ENCODE measurements around the gene PES1.
"Not testable (repeated sequence)": the region's sequence is repeated elsewhere in the genome, so short reads cannot be mapped to it uniquely, and the experiment has no call there.

PES1 gene

GRCh38 chr22:30552719-30553118 is 39.0 kb downstream of the PES1 start:
- DNase-seq (ENCODE audit: low read depth): no peak

- DNase-seq (ENCODE audit: low read depth): not testable (repeated sequence)
Observed at GRCh38 chr22:30551813-30552212, 39.9 kb downstream of the PES1 start.

- no peak for DNase-seq (ENCODE audit: low read depth)
Observed at GRCh38 chr22:30547188-30547587, 44.5 kb downstream of the PES1 start.

DNA sequence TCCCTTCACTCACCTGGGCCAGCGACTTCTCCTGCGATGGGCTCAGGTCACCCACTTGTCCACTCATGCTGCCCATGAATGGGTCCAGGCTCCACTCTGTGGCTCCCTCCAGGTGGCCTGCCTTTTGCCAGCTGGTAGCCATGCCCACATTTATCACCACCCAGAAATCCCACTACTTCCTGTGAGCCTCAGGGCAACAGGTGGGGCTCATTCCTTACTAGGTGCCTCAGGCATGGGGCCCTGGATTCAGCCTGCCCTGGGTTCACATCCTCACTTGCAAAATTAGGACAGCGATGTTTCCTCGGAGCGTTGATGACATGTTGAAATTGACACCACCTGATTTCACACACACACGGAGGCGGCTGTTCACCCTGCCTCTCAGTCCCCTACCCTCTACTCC is 45.1 kb downstream of the PES1 start, which contains the start of gene SEC14L6:
SEC14L6 (minus strand) TSS at position 126 of the 400 bp plus-strand sequence; CDS start at position 67, 59 bp downstream.
- no peak for DNase-seq (ENCODE audit: low read depth)

GRCh38 chr22:30542811-30543188 is 48.9 kb downstream of the PES1 start:
- DNase-seq (ENCODE audit: low read depth): no peak

- no peak for DNase-seq (ENCODE audit: low read depth)
Observed at GRCh38 chr22:30541961-30542810, 49.5 kb downstream of the PES1 start.

DNA sequence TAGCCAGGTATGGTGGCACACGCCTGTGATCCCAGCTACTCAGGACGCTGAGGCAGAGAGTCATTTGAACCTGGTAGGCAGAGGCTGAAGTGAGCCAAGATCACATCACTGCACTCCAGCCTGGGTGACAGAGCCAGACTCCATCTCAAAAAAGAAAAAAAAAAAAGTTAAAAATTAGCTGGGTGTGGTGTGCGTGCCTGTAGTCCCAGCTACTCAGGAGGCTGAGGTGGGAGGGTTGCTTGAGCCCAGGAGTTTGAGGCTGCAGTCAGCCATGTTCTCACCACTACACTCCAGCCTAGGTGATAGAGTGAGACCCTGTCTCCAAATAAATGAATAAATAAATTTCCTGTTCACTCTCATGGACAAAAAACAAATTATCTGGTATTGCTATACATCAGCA is 50.2 kb downstream of the PES1 start:
- DNase-seq (ENCODE audit: low read depth): not testable (repeated sequence)

GRCh38 chr22:30539368-30539767 is 52.3 kb downstream of the PES1 start:
- no peak for DNase-seq (ENCODE audit: low read depth)

DNA sequence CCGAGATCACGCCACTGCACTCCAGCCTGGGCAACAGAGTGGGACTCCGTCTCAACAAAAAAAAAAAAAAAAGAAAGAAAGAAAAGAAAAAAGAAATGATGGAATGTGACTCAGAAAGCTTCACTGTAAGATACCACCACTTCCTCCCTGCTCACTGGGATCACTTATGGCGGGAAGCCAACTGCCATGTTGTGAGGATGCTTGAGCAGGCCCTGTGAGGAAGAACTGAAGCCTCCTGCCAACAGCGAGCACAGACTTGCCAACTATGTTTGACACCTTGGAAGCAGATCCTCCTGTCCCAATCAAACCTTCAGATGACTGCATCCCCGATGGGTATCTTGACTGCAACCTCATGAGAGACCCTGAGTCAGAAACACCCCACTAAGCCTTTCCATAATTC is 53.4 kb downstream of the PES1 start:
- no peak for DNase-seq (ENCODE audit: low read depth)

DNA sequence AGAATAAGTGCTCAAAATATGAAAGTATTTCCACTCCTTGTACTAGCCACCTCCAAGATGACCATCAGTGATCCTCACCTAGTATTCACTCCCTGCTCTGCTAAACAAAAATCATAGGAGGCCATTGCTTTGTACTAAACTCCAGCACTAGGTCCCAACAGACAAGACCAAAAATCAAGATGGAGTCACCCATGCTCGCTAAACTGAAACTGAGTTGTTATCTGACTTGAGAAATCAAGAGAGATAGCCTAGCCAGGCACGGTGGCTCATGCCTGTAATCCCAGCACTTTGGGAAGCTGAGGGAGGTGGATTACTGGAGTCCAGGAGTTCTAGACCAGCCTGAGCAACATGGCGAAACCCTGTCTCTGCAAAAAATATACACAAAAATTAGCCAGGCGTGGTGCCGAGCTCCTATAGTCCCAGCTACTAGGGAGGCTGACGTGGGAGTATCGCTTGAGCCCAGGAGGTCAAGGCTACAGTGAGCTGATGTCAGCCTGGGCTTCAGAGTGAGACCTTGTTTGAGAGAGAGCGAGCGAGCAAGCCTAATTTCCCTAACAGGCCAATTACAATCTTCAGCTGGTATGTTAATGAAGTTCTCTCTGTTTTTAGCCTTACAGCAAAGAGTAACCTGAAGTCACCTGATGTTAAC is 54.5 kb downstream of the PES1 start:
- no peak for DNase-seq (ENCODE audit: low read depth)

DNA sequence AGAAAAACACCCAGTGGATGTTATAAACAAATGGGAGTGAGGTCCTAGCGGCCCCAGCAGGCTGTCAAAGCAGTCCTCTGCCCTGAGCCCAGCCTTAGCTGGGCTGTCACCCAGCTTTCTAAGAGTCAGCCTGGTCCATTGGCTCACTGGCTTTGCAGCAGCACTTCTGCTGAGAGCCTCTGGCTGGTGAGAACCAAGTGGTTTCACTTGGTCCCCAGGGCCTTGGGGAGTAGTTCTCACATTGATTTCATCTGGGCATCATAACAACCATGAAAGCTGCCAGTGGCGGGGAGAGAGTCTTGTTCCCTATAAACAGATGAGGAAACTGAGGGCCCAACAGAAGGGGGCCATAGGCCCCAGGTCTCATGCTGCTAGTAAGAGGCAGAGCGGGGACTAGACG is 56.5 kb downstream of the PES1 start:
- DNase-seq (ENCODE audit: low read depth): no peak

DNA sequence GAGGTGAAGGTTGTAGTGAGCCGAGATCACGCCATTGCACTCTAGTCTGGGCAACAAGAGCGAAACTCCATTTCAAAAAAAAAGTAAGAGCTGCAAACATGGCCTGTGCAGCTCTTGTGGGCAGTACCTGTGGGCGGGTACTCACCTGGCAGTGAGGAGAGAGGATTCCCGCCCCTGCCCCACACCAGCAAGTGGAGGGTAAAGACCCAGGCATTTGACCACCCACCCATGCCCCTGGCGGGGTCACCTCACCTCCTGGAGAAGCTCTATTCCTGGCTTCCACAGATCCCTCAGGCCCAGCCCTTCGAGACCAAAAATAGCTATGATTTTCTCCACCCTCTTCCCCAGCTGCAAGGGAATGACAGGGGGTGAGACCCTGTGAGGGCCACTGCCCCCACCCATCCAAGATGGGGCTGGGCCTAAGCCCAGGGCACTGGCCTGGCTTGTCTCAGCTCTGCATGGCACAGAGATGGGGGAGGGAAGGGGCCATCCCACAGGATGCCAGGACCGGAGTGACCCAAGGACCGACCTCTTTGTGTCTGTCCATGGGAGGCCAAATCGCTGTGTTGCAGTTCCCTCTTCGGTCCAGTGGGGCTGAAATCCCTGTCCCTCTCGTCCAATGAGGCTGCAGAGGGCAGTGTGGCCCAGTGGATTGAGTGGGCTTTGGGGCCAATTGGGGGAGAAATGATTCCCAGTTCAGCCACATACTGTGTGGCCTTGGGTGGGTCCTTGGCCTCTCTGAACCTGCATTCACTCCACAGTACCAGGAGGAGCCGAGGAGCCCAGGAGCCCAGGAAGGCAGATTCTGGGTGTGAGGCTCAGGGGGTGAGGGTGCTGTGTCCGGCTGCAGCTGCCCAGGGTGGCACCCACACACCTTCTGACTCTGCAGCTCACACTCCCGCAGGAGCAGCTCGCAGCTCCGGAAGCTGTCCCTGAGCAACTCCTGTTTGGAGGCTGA is 59.8 kb downstream of the PES1 start:
- no peak for DNase-seq (ENCODE audit: low read depth)

DNA sequence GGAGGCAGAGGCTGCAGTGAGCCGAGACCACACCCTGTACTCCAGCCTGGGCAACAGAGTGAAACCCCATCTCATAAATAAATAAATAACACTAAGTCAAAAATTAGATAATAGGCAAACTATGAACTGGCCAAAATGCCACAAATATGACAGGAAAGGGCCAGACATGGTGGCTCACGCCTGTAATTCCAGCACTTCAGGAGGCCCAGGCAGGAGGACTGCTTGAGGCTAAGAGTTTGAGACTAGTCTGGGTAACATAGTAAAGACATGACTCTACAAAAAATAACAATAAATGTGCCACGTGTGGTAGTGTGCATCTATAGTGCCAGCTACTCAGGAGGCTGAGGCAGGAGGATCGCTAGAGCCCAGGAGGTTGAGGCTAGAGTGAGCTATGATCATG is 65.1 kb downstream of the PES1 start:
- DNase-seq (ENCODE audit: low read depth): no peak
